ENCODE results near the gene SLC46A3.

- TF ChIP-seq CTCF (IDR thresholded peaks at IDR 0.05) (no peak), POLR2A (IDR thresholded peaks at IDR 0.05; ENCODE audit: low read depth) (no peak), EP300 (IDR thresholded peaks at IDR 0.05) (no peak)
Observed at GRCh38 chr13:28714651-28715050, 4.1 kb downstream of the SLC46A3 start.

Measured in esophagus muscularis mucosa (tissue), 4 donors.